Esophagus (tissue), 2 donors: ENCODE data around the gene EIF6. TPM values are rescaled to one million over a fixed set of nuclear protein-coding genes. Genes with fewer than 3 reads are reported as not detected.

Source experiments
- H3K27ac ChIP-seq, 2 donors: one replicate each; pipeline ENCODE4 v1.5.1; 2013; ENCODE audit warnings: low read depth in 2 of 2, mild to moderate bottlenecking in 2 of 2, inconsistent platforms in 1 of 2, low read length in 1 of 2, moderate library complexity in 1 of 2
- H3K27me3 ChIP-seq, 2 donors: one replicate each; pipeline ENCODE4 v1.6.1; 2013; ENCODE audit warnings: low read length in 2 of 2, control low read depth in 1 of 2, mild to moderate bottlenecking in 1 of 2; ENCODE audit not compliant: insufficient read depth in 2 of 2, control insufficient read depth in 1 of 2
- H3K36me3 ChIP-seq, 2 donors: one replicate each; pipeline ENCODE4 v1.6.1; 2013; ENCODE audit warnings: low read length in 1 of 2; ENCODE audit not compliant: control insufficient read depth in 2 of 2, insufficient read depth in 2 of 2
- H3K4me1 ChIP-seq, 2 donors: one replicate each; pipeline ENCODE4 v1.6.1; 2013; ENCODE audit warnings: low read length in 1 of 2; ENCODE audit not compliant: control insufficient read depth in 2 of 2, insufficient read depth in 2 of 2
- H3K4me3 ChIP-seq, 2 donors: one replicate each; pipeline ENCODE4 v1.5.1; 2013; ENCODE audit warnings: low read length in 2 of 2, mild to moderate bottlenecking in 2 of 2, low read depth in 1 of 2, moderate library complexity in 1 of 2
- H3K9me3 ChIP-seq, 2 donors: one replicate each; pipeline ENCODE4 v1.6.1; 2013; ENCODE audit warnings: mild to moderate bottlenecking in 2 of 2, low read depth in 1 of 2, low read length in 1 of 2, moderate library complexity in 1 of 2; ENCODE audit not compliant: control insufficient read depth in 2 of 2, insufficient read depth in 1 of 2
- WGBS, 2 donors: extraction: QIAGEN DNeasy Blood & Tissue Kit; methylation state at CpG; one replicate each; pipeline ENCODE4 v1.1.7; 2013; 5-methylcytosine and 5-hydroxymethylcytosine counted together
- polyA plus RNA-seq, 2 donors: library from polyadenylated mRNA; stranded (reverse); fragments of 200-250 nt; gene quantifications; one replicate each; pipeline ENCODE4 v1.2.3, GENCODE V29; 2013
- donor health status: healthy with polysubstance abuse.
- donor health status: Bipolar disorder and iron deficiency.

The EIF6 gene
- polyA plus RNA-seq, 2 donors, result 186 to 315 TPM

DNA sequence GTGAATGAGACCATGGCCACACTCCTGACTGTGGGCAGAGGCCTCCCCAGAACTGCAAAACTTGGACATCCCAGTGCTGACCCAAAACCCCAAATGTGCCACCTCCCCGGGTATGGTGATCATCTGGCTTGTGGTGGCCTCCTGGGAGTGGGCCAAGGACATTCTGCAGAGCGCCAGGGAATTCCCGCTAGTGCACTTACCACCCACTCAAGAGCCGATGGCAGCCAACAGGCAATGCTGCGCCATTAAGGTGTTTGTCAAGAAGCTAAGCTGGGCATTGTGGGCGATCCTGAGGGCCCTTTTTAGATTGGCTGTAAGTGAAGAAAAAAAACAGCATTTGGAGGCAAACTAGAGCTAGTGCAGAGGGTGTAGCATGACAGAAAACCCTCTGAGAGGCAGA is 48.7 kb downstream of the EIF6 start:
- H3K9me3 ChIP-seq, result no peaks in the 10 kb centered on the region
- H3K36me3 ChIP-seq, result no peaks in the 10 kb centered on the region
- H3K4me3 ChIP-seq, result no peak overlapping the region
- H3K4me1 ChIP-seq, result no peaks in the 10 kb centered on the region
- H3K27me3 ChIP-seq, result no peaks in the 10 kb centered on the region
- H3K27ac ChIP-seq, result no peak overlapping the region
- WGBS, 2 donors, result 90 to 94% methylated on average over 6 of the region's 6 CpGs

DNA sequence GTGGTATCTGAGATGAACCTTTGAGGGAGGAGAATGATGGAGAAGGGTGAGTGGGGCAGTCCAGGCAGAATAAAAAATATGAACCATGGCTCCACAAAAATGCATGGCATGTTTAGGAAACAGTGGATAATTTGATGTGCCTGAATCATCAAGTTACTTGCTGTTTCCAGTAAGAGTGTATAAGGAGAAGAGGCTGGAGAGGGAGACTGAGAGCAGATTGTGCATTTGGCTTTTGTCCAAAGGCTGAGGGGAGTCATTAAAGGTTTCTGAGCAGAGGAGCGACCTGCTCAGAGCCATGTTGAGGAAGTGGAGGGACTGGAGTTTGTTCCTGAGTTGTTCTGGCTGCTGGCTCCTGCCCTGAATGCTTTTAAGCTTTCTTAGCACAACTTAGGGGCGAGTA is 52.0 kb downstream of the EIF6 start:
- Histone ChIP-seq H3K9me3 (no peaks in the 10 kb centered on the region), H3K27ac (no peak overlapping the region), H3K27me3 (no peaks in the 10 kb centered on the region), H3K4me3 (no peak overlapping the region), H3K36me3 (no peaks in the 10 kb centered on the region), H3K4me1 (no peaks in the 10 kb centered on the region)
- 80 to 92% methylated on average over 2 of the region's 2 CpGs for WGBS, 2 donors

Other genes starting within 250 kb of the EIF6 start
- gene TRPC4AP, start 192.0 kb downstream of the EIF6 start, polyA plus RNA-seq, result 10 to 100 TPM; 25.7 to 26.9 TPM
- 1 to 10 TPM; 5.3 to 8.6 TPM for gene EDEM2, start 137.4 kb downstream of the EIF6 start, polyA plus RNA-seq
- gene PROCR, start 112.7 kb downstream of the EIF6 start, polyA plus RNA-seq, result 1 to 10 TPM; 5.3 to 7.5 TPM
- under 1 TPM; 0.10 to 0.12 TPM for gene MMP24, start 58.1 kb downstream of the EIF6 start, polyA plus RNA-seq
- gene MMP24OS, start 6.7 kb downstream of the EIF6 start, polyA plus RNA-seq, result 10 to 100 TPM; 25.7 to 52.2 TPM
- 10 to 100 TPM; 32.3 to 35.9 TPM for gene FAM83C, start 7.7 kb upstream of the EIF6 start, polyA plus RNA-seq
- 10 to 100 TPM; 17.4 to 18.9 TPM for gene UQCC1, start 127.2 kb upstream of the EIF6 start, polyA plus RNA-seq
- gene GDF5, start 153.5 kb upstream of the EIF6 start, polyA plus RNA-seq, result under 1 TPM in 1 of 2 donors, not detected in 1; 0.02 TPM
- 10 to 100 TPM in 1 of 2 donors, 1 to 10 TPM in 1; 6.8 to 20.7 TPM for gene CEP250, start 170.8 kb upstream of the EIF6 start, polyA plus RNA-seq
- gene C20orf173, start 244.9 kb upstream of the EIF6 start, polyA plus RNA-seq, result not detected